Endometrial microvascular endothelial cells (primary cell): ENCODE results near the gene FZD10. TPM values are rescaled to one million over a fixed set of nuclear protein-coding genes. Genes with fewer than 3 reads are reported as not detected.

Source experiments
- in situ Hi-C: cut with HindIII; loops from 2 replicates; pipeline ENCODE4 v1.10.0; 2017; ENCODE audit warnings: low sequenced_read_pairs, low pct_unique_long_range_greater_than_20kb; ENCODE audit errors: inconsistent ontology term
- total RNA-seq: library from RNA; depleted of rRNA; stranded (reverse); fragments of >200 nt; gene quantifications from one replicate; pipeline ENCODE4 v1.2.3, GENCODE V29; 2015; ENCODE audit errors: inconsistent ontology term

FZD10 gene
- total RNA-seq, 1 donor from 2014 or later: not detected

DNA sequence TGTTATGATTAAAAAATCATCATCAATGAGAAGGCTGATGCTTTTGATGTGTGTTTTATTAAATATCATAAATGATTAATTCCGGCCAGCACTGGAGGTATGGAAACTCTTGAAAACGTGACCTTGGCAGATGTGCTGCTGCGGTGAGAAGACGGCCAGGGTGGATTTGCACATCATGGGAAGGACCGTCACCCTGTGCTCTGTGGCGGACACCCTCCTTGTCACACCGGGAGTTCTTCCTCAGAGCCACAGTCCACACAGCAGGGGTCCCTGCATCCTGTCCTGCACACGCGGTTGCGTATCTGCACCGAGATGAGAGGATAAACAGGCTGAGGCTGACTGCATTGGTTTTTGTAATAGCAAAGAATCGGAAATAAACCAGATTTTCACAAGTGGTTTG lies 33.5 kb downstream of the FZD10 start:
- in situ Hi-C loops: no loop called here

DNA sequence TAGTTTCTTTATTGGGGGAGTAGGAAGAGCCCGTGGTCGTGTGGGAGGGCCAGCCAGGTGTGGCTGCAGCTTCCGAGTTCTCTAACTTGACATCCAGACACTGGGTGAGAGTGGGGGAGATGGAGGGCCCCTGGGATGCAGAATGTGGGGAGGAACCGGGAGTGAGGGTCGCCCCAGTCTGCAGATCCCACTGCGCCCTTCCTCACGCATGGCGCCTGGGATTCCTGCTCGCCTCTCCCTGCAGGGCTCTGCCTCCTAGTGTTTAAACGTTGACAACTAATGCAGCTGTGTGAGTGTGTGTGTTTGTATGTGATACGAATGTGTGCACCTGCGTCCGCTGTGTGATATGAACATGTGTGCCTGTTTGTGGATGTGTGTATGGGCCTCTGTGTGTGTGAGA lies 34.6 kb downstream of the FZD10 start:
- in situ Hi-C loops: no loop called here

DNA sequence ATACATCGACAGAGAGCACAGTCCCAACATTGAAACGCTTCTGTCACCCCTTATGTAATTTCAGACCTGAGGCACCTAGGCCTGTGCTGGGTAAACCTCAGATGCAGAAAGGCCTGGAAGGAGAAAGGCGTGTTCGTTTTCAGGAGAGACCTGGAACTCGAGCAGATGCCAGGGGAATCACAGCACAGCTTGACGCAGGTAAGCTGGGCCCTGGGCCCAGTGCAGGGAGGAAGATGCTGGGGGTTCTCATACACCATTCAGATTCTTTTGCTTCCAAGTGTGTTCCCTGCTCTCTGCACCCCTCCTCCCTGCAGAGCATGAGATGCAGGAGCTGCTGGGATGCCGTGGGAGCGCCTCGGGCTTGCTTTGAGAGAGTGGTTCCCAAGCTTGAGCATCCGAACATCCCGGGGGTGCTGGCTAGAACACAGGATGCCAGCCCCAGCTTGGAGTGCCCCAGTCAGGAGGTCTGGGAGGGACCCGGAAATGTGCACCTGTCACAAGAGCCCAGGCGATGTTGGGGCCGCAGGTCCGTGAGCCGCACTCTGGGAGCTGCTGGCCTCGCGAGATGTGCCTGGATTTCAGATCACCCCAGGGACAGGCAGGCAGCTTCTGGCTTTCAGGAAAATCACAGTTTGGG lies 35.9 kb downstream of the FZD10 start:
- in situ Hi-C loops: no loop called here

DNA sequence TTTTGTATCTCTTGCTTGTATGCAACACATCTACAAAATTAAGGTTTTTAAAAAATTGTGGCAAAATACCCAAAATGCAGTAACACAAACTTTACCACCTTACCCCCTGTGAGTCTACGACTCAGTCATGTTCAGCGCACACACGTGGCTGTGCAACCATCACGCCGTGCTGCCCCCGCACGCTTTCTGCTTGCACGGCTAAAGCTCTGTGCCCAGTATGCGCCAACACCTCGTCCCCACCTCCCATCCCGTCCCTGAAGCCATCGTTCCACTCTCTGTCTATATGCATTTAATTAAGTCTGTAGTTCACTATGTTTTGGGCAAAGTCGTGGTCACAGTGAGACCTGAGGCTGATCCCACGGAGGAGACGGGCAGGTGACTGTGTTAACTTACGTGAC lies 36.4 kb downstream of the FZD10 start:
- in situ Hi-C loops: no loop called here

DNA sequence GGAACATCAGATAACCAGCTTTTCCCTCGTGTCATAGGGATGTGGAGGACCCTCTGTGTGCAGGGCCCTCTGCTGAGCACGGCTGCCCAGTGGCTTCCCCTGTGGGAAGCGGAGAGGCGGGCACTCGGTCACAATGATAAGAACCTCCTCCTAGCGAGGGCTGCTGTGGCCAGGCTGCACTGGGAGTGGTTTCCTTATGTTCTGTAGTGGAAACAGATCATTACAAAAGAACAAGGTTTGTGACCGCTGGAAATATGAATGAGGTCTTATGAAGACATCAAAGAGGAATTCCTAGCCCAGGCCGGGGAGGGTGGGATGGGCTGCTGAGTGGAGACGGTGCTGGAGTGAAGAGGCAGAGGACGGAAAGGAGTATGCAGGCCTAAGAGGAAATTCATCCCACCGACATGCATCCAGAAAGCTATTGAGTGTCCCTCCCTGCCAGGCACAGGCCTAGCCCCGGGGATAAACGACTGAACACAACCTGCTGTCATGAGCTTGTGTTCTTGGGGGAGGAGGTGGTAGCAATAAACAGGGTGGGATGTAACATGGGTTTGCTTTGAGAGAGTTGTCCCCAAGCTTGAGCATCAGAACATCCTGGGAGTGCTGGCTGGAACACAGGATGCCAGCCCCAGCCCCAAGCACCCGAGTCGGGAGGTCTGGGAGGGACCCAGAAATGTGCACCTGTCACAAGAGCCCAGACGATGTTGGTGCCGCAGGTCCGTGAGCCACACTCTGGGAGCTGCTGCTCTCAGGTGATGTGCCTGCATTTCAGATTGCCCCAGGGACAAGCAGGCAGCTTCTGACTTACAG lies 37.5 kb downstream of the FZD10 start:
- in situ Hi-C loops: no loop called here

DNA sequence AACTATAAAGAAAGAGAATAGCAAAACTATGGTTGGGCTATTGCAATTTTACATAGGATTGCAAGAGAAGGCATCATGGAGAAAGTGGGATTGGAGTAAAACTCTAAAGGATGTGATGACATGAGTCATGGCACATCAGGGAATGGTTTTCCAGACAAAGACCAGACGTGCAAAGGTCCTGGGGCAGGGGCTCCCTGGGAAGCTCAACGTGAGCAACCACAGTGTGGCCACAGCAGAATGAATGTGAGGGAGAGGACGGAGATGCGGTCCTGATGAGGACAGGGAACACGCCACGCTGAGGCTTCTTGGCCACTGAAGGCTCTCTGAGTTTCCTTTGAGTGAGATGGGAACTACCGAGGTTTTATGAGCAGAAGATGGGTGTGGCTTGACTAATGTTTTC lies 38.2 kb downstream of the FZD10 start:
- in situ Hi-C loops: no loop called here

DNA sequence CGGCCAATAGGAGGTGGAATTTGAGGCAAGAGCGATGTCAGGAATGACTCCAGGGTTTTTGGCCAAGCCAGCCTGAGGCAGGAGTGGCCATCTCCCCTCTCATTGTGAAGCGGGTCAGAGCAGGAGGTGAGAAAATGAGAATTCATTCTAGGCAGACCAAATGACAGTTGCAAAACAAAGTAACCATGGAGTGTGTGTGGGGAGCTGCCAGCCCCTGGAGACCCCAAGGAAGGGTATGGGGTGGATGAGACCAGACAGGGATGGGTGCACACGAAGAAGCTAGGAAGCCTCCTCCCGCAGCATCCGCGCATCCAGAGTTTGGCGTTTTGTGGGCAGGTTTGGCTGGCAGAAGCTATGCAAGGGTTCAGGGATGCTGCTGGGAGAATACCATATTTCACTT lies 38.8 kb downstream of the FZD10 start:
- in situ Hi-C loops: no loop called here

DNA sequence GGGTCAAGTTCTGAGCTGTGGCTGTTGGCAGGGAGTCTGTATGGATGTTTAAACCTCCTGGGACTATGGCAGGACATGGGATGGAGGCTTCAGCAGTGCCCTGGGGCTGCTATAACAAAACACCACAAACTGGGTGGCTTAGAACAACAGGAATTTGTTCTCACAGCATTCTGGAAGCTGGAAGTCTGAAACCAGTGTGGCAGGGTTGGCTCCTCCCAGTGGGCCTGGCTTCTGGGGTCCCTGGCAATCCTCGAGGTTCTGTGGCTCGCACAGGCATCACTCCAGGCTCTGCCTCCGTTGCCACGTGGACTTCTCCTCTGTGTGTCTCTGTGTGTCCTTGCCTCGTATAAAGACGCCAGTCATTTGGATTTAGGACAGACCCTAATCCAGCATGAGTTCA lies 39.9 kb downstream of the FZD10 start:
- in situ Hi-C loops: no loop called here

DNA sequence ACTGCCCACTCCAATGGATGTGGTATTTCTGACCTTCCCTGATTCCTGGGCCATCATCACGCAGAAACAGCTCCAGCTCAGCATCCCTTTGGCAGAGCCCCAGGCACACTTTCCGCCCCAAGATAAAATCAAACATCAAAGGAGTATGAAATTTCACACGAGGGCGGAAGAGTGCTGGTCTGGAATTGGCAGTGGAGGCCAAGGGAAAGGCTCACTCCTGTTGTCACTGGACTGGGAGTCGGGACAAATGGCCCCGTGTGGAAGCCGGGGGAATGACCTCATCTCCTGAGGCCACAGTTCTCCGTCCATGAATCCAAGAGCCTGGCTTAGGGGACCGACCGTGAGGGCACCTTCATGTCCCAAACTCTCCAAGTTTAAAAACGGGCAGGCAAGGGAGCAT lies 40.9 kb downstream of the FZD10 start:
- in situ Hi-C loops: no loop called here

DNA sequence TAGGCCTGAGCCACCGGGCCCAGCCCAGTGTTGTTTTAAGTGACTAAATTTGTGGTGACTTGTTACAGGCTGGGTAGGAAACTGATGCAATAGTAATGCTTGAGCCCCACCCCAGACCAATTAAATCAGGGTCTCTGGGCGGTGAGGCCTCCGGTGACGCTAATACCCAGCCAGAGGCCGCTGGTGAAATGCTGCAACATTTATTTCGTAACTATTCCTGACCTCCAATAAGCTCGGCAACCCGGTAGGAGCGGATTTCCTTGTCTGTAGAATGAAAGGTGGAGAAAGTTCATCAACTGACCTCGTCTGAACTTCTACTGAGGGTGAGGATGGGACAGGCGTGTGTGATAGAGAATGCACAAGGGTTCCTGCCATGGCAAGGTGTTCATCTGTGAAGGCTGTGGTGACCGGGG lies 42.3 kb downstream of the FZD10 start:
- in situ Hi-C loops: no loop called here

DNA sequence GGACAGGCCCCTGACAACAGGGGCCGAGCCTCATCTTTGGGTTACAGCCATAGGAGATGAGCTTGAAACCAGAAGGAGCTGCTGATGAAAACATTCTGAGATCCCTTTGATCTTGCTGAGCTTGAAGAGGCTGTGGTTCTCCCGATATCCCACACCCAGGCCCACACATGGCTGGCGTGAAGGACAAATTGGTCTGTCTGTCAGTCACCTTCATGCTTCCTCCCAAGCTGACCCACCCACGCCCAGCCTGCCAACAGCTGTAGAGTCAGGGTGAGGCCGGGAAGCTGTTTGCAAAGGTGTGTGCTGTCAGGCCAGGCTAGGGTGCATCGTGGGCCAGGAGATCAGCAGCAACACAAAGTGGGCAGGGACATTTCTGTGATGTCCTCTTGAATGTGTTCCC lies 43.2 kb downstream of the FZD10 start:
- in situ Hi-C loops: no loop called here

DNA sequence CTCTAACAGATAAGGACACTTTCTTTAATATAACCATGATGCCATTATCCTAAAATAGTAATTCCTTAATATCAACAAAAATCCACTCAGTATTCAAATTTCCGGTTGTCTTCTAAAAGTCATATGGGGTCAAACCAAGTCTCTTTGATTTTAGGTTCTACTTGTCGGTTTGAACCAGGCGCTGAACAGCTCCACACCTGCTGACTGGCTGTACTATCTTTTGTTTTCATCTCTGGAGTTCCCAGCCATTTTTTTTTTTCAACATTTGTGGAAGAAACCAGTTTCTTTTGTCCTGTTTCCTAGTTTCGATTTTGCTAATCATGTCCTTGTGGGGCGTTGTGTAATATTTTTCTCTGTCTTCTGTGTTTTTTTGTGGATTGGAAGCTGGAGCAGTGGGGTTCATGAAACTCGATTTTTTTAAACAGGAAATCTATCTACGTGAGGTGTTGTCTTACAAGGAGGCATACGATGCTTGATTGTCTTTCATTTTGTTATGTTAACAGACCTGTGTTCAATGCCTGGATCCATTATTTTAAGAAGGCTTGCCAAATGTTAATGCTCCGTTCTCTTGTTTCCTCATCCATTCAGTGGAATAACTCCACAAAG lies 50.2 kb downstream of the FZD10 start:
- in situ Hi-C loops: no loop called here

DNA sequence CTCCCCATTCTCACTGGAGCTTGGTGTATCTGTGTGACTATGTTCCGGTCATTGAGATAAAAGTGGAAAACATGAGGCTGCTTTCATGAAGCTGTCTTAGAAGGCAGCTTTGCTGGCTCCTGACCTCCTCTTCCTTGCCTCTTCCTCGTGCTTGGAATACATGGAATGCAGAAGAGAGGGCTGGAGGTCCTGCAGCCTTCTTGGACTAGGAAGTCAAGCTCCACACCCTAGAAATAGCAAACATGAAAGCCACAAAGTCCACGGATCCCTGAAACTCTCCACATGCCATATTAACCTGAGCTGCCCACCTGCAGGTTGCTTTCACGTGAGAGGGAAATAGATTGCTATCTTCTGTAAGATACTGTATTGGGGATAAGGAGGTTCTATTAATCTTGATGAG lies 51.0 kb downstream of the FZD10 start:
- in situ Hi-C loops: no loop called here

DNA sequence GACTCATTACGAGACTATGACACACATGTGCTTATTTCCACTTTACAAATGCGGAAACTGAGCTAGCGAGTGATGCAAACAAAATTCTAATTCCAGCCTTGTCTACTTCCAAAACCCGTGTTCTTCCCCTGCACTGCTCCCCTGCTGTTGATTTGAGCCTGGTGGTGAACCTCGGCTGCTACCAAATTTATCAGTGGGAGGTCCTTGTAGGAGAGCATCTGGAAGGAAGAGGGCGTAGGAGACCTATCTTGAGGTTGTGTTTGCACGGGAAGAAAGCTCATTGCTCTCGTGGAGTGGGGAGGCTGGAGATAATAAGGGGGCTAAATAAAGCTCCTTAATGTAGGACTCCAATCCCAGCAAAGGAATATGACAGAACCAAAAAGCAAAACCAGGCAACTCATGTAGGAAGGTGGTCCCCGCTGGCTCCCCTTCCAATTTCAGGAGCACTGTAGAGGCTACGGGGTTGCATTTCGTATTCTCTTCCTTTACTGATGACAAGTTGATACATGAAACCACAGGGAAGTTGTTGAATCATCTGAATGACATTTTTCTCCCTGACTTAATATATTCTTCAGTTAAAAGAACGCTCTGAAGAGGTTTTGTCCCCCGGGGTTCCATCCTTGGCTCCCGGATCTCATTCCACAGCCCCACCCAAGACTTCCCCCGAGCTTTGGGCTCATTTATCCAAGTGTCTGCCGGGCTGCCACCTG lies 52.6 kb downstream of the FZD10 start:
- in situ Hi-C loops: no loop called here

Other genes starting within 250 kb of the FZD10 start
- not detected for gene PIWIL1, start 175.4 kb downstream of the FZD10 start, total RNA-seq